GM12874 (cell line): Measurements from ENCODE around the gene GNB1L.

Experiments used
- TF ChIP-seq, protein P1 (sequence below): IDR thresholded peaks from 2 replicates; pipeline ENCODE4 v1.5.1; 2011; ENCODE audit warnings: low read depth, mild to moderate bottlenecking, control low read depth, low read length, moderate library complexity; ENCODE audit not compliant: insufficient read depth

GNB1L gene

DNA sequence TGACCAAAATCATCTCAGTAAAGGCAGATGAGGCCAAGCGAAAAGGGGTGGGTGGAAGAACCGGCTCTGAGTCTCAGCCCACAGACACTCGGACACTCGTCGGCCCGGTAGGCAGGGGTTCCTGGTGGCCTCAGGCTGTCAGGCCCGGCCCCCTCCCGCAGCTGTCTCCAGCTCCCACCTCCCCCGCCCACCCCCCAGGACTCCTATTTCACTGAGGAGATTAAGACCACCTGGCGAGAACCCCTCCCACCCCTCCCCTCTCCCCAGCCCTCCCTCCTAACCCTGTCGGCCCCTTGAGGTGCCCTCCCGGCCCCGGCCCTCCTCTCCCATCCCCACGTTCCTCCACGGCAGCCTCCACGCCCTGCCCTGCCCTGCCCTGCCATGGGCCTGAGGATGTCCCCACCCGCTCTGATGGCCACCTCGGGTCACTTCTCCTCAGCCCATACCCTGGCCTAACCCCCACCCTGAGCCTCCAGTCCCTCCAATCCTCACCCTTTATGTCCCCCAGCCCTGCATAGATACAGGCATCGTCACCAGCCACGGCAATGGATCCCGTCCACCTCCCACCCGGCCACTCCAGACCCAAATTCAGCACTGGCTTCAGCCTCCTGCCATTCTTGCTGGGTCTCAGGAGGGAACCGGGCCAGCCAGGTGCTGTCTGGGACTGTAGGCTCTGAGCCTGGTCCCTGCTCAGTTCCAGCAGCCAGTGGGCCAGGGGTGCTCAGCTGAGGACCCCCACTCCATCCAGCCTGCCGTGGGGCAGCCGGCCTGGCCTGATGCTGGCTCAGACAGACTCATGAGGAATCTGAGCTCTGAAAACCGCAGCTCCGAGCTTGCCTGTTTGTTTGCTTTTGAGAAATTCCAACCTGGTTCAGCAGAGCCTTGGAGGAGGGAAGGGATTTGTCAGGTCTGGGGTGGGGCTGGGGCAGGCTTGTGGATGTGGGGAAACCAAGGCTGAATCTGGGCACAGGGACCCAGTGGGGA lies 103.9 kb downstream of the GNB1L start:
- TF ChIP-seq, protein P1, sequence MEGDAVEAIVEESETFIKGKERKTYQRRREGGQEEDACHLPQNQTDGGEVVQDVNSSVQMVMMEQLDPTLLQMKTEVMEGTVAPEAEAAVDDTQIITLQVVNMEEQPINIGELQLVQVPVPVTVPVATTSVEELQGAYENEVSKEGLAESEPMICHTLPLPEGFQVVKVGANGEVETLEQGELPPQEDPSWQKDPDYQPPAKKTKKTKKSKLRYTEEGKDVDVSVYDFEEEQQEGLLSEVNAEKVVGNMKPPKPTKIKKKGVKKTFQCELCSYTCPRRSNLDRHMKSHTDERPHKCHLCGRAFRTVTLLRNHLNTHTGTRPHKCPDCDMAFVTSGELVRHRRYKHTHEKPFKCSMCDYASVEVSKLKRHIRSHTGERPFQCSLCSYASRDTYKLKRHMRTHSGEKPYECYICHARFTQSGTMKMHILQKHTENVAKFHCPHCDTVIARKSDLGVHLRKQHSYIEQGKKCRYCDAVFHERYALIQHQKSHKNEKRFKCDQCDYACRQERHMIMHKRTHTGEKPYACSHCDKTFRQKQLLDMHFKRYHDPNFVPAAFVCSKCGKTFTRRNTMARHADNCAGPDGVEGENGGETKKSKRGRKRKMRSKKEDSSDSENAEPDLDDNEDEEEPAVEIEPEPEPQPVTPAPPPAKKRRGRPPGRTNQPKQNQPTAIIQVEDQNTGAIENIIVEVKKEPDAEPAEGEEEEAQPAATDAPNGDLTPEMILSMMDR = no peak

DNA sequence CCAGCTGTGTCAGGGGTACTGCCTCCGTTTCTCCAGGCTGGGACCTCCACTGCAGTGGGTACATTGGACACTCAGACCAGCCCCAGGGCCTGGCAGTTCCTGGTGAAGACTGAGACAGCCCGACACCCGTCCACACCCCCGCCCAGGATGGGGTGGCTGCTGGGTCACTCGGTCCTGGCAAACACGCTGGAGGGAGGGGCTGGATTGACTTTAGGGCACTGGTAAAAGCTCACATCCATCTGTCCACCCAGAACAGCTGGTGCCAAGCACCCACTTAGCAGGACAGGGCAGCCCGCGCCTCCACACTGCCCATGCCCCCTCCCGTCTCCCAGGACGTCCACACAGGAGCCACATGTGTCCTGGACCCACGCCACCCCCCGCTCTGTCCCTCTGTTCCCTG lies 104.8 kb downstream of the GNB1L start:
- TF ChIP-seq, protein P1 = no peak

DNA sequence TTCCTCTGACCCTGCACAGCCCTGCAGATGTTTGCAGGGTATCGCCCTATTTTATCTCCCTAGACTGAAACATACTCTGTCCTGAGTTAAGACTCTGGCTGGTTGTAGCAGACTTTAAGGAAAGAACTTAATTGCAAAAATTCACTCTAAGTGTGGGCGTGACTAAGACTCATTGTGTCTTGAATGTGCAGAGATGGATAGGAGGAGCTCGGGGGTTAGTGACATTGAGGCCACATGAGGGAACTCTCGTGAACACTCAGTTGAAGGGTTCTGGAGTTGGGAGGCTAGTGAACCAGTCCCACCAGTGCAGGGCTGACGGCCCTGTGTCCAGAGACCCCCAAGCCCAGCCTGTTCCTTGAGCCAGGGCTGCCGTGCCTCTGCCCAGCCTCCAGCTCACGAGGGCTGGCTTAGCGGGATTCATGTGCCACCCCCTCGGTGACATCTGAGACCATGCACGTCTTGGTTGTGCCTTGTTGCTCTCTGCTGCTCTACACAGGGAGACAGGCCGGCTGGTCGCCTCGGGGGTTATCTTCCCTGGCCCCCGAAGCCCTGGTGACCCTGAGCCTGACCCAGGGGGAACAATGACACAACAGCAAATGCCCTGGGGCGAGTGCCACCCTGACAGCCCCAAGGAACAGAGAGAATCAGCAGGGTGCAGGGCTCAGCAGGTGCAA lies 105.5 kb downstream of the GNB1L start:
- TF ChIP-seq, protein P1 = no peak

DNA sequence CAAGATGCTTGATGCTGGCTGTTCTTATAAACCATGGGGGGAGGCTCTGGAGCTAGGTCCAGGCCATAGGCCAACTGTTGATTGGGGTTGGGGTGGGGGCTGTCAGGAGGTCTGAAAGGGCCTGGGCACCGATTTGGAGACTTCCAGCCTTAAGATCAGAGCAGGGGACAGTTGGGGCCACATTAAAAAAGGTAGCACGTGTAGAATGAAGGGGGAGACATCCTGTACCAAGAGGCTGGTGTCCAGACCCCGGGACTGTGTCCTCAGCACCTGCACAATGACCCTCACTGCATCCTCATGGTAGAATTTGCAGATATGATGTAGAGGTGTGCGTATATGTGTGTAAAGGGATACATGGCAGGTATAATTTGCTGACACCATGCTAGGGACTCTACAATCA lies 106.5 kb downstream of the GNB1L start:
- TF ChIP-seq, protein P1 = no peak

DNA sequence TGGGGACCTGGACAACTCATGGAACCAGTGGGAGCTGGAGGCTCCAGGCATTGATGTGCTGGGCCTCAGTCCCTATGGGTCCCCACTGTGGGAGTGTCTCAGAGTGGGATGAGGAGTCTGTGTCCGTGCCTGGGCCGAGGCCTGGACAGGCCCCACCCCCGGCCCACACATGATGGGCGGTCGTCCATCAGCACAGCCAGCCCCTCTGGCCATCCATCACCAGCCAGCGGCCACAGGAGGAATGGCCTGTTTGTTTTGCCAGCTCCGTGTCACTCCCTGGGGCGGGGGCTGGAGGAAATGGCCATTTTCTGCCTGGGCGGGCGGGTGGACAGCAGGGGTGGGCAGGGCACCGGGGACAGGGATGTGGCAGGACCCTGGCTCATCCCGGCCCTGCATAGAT lies 107.1 kb downstream of the GNB1L start:
- TF ChIP-seq, protein P1 = no peak

DNA sequence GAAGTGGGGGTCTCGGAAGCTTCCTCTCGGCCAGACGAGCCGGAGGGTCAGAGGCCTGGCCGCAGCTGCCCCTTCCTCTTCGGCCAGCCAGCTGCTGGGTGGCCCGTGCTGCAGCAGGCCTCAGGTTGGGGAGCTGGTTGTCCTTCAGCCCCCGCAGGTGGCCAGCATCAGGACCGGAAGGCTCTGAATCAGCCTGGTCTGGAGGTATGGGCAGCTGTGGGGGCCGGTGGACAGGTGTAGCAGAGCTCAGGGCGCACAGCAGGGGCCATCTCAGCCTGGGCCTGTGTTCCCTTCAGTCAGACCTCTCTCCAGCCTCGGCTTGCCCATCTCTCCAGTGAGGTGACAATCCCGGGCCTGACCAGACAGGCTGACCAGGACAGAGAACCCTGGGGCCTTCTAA lies 107.9 kb downstream of the GNB1L start:
- TF ChIP-seq, protein P1 = no peak

DNA sequence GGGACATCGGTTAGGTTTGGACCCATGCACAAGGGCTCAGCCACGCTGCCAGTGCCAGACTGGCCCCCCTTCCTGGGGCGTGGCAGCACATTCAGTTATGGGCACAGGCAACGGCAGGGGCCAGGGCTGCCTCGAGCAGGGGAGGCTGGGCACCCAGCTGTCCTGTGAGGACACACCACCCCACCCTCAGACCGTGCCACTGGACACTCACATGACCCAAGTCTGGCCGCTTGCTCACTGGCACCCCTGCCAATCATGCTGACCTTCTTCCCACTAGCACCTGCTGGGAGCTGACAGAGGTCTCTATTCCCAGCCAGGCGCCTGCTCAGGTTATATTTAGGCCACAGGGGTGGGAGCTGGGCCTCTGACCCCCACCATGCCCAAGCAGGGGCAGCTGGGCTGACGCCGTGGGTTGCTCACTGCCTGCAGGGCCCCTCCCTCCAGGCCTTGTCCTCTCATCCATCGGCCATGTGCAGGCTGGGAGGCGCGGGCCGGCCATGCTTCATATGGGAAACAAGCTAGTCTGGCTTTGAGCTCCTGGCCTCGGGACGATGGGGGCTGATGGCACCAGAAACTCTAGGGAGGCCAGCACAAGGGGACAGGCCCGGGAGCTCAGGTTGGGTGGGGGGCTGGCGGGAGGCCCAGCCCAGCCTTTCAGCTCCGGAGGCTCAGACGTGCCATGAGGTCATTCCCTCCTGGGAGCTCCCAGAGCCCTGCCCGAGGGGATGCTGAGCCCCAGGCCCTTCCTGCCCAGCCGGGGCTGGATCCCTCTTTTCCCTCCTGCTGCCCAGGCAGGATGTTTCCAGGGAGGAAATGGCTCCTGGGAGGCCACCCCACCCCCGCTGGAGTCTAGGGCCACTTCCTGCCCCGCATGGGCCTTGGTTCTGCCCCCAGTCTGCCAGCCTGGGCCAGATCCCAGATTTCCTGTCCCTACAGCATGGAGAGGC lies 109.2 kb downstream of the GNB1L start:
- TF ChIP-seq, protein P1 = no peak
